C4-2B (cell line): ENCODE measurements around the gene MRPS10.

Experiments
- ZFX ChIP-seq: fragments of 450-650 bp; IDR thresholded peaks from 2 replicates; pipeline ENCODE4 v1.6.1; 2017
- TF ChIP-seq, protein P1 (sequence below): fragments of 450-650 bp; conservative IDR thresholded peaks from 2 replicates; pipeline ENCODE4 v1.5.1; 2017; ENCODE audit warnings: mild to moderate bottlenecking

DNA sequence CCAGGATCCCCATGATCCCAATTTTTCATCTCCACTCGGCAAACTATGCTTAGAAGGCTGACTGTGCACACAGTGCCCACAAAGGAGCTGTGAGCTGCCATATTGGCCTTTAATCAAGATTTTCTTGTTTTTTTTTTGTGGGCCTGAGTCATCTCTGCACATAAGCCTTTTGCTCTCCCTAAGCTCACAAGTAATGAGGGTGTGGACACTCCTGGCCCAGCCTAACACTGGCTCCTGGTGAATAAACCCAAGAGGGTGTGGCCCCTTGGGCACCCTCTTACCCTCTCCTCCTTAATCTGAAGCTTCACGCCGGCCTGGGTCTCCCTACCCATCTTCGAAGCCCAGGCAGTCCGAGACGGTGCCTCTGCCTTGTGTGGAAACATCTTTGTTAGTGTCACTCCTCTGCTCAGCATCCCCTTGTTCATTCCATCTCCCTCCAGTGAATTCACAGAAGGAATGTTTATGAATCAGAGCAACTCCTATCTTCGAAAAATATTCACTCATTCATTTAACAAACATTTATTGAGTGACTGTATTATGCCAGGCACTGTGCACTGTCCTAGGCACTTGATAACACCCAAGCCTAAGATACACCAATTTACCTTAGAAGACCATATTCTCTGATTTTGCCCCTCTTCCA lies 22.2 kb upstream of the MRPS10 start:
- TF ChIP-seq, protein P1, sequence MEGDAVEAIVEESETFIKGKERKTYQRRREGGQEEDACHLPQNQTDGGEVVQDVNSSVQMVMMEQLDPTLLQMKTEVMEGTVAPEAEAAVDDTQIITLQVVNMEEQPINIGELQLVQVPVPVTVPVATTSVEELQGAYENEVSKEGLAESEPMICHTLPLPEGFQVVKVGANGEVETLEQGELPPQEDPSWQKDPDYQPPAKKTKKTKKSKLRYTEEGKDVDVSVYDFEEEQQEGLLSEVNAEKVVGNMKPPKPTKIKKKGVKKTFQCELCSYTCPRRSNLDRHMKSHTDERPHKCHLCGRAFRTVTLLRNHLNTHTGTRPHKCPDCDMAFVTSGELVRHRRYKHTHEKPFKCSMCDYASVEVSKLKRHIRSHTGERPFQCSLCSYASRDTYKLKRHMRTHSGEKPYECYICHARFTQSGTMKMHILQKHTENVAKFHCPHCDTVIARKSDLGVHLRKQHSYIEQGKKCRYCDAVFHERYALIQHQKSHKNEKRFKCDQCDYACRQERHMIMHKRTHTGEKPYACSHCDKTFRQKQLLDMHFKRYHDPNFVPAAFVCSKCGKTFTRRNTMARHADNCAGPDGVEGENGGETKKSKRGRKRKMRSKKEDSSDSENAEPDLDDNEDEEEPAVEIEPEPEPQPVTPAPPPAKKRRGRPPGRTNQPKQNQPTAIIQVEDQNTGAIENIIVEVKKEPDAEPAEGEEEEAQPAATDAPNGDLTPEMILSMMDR, result no peak
- no peak for TF ChIP-seq ZFX
